Stimulated activated naive CD4-positive, alpha-beta T cell (primary cell): ENCODE data around the gene KREMEN1.

ENCODE experiments used
- DNase-seq, 6 experiments: peaks; one replicate each; lab custom pipeline; 2025; lab: John Stamatoyannopoulos, UW

Gene KREMEN1

GRCh38 chr22:29207562-29208501, 135.0 kb downstream of the KREMEN1 start:
- DNase-seq, result no peak

- DNase-seq, result no peak
Observed at GRCh38 chr22:29208502-29208862, 135.6 kb downstream of the KREMEN1 start.

- DNase-seq, result no peak
Observed at GRCh38 chr22:29208879-29209623, 136.2 kb downstream of the KREMEN1 start.

GRCh38 chr22:29209624-29209929, 136.7 kb downstream of the KREMEN1 start:
- no peak for DNase-seq

- DNase-seq, result no peak
Observed at GRCh38 chr22:29211066-29211465, 138.2 kb downstream of the KREMEN1 start.

GRCh38 chr22:29211466-29211865, 138.6 kb downstream of the KREMEN1 start:
- no peak for DNase-seq

GRCh38 chr22:29212743-29213142, 139.9 kb downstream of the KREMEN1 start:
- DNase-seq, result no peak

GRCh38 chr22:29213493-29213892, 140.7 kb downstream of the KREMEN1 start:
- DNase-seq, result no peak

GRCh38 chr22:29214232-29214631, 141.4 kb downstream of the KREMEN1 start:
- no peak for DNase-seq

- DNase-seq, result no peak
Observed at GRCh38 chr22:29215012-29215860, 142.4 kb downstream of the KREMEN1 start.

- DNase-seq, result no peak
Observed at GRCh38 chr22:29216011-29216872, 143.4 kb downstream of the KREMEN1 start.

- DNase-seq, result no peak
Observed at GRCh38 chr22:29216873-29217666, 144.2 kb downstream of the KREMEN1 start.
